SK-N-MC (cell line): Measurements from ENCODE around the gene PTPN22.
"Not testable (repeated sequence)": the region's sequence is repeated elsewhere in the genome, so short reads cannot be mapped to it uniquely, and the experiment has no call there.

Experiments
- EZH2 ChIP-seq: fragments of 200-600 bp; sonication (generic); IDR thresholded peaks from one replicate; pipeline ENCODE4 v1.6.1; 2017; ENCODE audit warnings: antibody characterized with exemption
- FOXP2 ChIP-seq: optimal IDR thresholded peaks from 2 replicates; pipeline ENCODE3; 2011; ENCODE audit warnings: mild to moderate bottlenecking, moderate library complexity; ENCODE audit not compliant: insufficient read depth; ENCODE audit errors: extremely low read length, control extremely low read depth
- POLR2AphosphoS5 ChIP-seq: IDR thresholded peaks from 2 replicates; pipeline ENCODE4 v1.6.1; 2012; ENCODE audit warnings: mild to moderate bottlenecking, low read depth, low read length, borderline replicate concordance

GRCh38 chr1:113852694-113853093 is 18.8 kb downstream of the PTPN22 start:
- not testable (repeated sequence) for TF ChIP-seq EZH2, POLR2AphosphoS5, FOXP2
